ENCODE results near the gene MYL5.

MYL5 gene

GRCh38 chr4:706834-707598 is 32.7 kb downstream of the MYL5 start:
- no peak for DNase-seq (ENCODE audit: low read depth in 2 of 2)
- TF ChIP-seq, protein P1, sequence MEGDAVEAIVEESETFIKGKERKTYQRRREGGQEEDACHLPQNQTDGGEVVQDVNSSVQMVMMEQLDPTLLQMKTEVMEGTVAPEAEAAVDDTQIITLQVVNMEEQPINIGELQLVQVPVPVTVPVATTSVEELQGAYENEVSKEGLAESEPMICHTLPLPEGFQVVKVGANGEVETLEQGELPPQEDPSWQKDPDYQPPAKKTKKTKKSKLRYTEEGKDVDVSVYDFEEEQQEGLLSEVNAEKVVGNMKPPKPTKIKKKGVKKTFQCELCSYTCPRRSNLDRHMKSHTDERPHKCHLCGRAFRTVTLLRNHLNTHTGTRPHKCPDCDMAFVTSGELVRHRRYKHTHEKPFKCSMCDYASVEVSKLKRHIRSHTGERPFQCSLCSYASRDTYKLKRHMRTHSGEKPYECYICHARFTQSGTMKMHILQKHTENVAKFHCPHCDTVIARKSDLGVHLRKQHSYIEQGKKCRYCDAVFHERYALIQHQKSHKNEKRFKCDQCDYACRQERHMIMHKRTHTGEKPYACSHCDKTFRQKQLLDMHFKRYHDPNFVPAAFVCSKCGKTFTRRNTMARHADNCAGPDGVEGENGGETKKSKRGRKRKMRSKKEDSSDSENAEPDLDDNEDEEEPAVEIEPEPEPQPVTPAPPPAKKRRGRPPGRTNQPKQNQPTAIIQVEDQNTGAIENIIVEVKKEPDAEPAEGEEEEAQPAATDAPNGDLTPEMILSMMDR (IDR thresholded peaks at IDR 0.05; ENCODE audit: low read depth, low read length) = no peak
- H3K4me3 ChIP-seq (replicated peaks in 1 of 2; ENCODE audit: low read depth in 2 of 2, low read length in 2 of 2) = peak overlapping the region; percentile 83 to 97

DNA sequence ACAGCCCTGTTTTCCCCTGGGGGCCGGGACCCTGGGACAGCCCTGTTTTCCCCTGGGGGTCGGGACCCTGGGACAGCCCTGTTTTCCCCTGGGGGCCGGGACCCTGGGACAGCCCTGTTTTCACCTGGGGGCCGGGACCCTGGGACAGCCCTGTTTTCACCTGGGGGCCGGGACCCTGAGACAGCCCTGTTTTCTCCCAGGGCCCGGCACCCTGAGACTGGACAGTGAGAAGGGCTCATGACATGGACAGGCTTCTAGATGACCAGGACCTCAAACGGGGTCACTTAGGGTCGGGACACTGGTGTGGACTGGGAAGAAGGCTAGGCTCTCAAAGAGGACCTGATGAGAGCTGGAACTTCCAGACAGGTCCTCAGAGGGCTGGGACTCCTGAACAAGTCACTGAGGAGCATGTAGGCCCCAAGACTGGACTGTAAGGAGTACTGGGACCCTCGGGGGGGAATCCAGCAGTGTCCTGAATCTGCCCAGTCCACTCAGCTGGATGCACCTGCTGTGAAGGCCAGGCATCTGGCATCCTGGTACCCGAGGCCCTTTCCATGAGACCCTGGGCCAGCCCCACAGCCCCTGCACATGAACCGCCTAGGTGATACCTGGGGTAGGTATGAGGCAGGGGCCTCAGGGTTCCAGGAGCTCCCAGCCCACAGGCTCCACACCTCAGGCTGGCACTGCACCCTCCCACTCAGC is 33.7 kb downstream of the MYL5 start:
- no peak for DNase-seq (ENCODE audit: low read depth in 2 of 2)
- TF ChIP-seq, protein P1 (IDR thresholded peaks at IDR 0.05; ENCODE audit: low read depth, low read length) = no peak
- H3K4me3 ChIP-seq (replicated peaks in 1 of 2; ENCODE audit: low read depth in 2 of 2, low read length in 2 of 2) = peak overlapping the region in 1 of 2 donors; percentile 1

GRCh38 chr4:708631-708933 is 34.2 kb downstream of the MYL5 start:
- no peak overlapping the region for H3K4me3 ChIP-seq (replicated peaks in 1 of 2; ENCODE audit: low read depth in 2 of 2, low read length in 2 of 2)
- TF ChIP-seq, protein P1 (IDR thresholded peaks at IDR 0.05; ENCODE audit: low read depth, low read length) = no peak
- DNase-seq (ENCODE audit: low read depth in 2 of 2) = no peak

DNA sequence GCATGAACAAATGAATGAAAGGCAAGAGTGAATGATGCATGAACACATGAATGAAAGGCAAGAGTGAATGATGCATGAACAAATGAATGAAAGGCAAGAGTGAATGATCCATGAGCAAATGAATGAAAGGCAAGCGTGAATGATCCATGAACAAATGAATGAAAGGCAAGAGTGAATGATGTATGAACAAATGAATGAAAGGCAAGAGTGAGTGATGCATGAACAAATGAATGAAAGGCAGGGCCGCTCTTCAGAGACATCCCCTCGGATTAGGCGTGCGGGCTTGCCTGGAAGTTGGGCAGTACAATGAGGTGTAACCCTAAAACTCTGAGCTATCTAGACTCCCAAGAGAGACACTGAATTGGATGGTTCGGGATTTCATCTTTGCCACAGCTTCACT is 35.0 kb downstream of the MYL5 start:
- TF ChIP-seq, protein P1 (IDR thresholded peaks at IDR 0.05; ENCODE audit: low read depth, low read length) = no peak
- no peak overlapping the region for H3K4me3 ChIP-seq (replicated peaks in 1 of 2; ENCODE audit: low read depth in 2 of 2, low read length in 2 of 2)
- no peak for DNase-seq (ENCODE audit: low read depth in 2 of 2)

- DNase-seq (ENCODE audit: low read depth in 2 of 2) = no peak
- TF ChIP-seq, protein P1 (IDR thresholded peaks at IDR 0.05; ENCODE audit: low read depth, low read length) = no peak
- H3K4me3 ChIP-seq (replicated peaks in 1 of 2; ENCODE audit: low read depth in 2 of 2, low read length in 2 of 2) = no peak overlapping the region
Measured at GRCh38 chr4:710116-710515, 35.8 kb downstream of the MYL5 start.

DNA sequence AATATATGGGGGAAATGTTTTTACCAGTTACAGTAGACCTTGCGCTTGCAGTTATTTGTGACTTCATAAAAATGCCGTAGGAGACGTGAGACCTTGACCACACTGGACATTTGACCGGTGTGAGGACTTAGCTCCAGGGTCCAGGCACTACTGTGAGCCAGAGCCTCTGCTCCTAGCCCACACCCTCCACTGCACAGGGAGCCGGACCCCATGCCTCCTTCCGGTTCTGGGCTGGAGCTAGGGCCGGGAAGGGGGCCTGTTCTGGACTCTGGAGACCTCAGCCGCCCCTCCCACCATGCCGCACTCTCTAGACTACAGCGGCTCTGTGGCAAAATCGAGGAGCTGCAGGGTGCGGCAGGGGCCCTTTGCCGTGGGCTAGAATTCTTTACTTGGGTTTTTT is 36.6 kb downstream of the MYL5 start:
- TF ChIP-seq, protein P1 (IDR thresholded peaks at IDR 0.05; ENCODE audit: low read depth, low read length) = no peak
- H3K4me3 ChIP-seq (replicated peaks in 1 of 2; ENCODE audit: low read depth in 2 of 2, low read length in 2 of 2) = no peak overlapping the region
- no peak for DNase-seq (ENCODE audit: low read depth in 2 of 2)
